Stimulated activated CD4-positive, alpha-beta T cell treated with anti-CD3 and anti-CD28 coated beads, Interleukin-12 subunit alpha, Interleukin-12 subunit beta, amount 100 ng/mL, for 24 hours (primary cell): Measurements from ENCODE around the gene L1CAM.
A peak's percentile ranks its signal among the peaks of the same experiment; 100 is the strongest.

Experiments used
- DNase-seq, 2 experiments: peaks; one replicate each; pipeline ENCODE4 v3.0.0-alpha.2; 2020; ENCODE audit warnings: low read depth in 2 of 2

Gene L1CAM

GRCh38 chrX:153903991-153904957, 18.3 kb upstream of the L1CAM start, which contains the start of gene AVPR2:
TSS of gene AVPR2 (plus strand) at chrX:153904673. CDS start at chrX:153905146, 473 bp downstream.
- no peak for DNase-seq

- no peak for DNase-seq
Observed at GRCh38 chrX:153903238-153903980, 17.4 kb upstream of the L1CAM start.

GRCh38 chrX:153902385-153902784, 16.4 kb upstream of the L1CAM start:
- no peak for DNase-seq

- DNase-seq, result no peak
Observed at GRCh38 chrX:153901753-153902140, 15.8 kb upstream of the L1CAM start.

- peak in 1 of 2 experiments; percentile 23 for DNase-seq
Observed at GRCh38 chrX:153900831-153901752, 15.1 kb upstream of the L1CAM start.

GRCh38 chrX:153897899-153898298, 11.9 kb upstream of the L1CAM start:
- no peak for DNase-seq

- DNase-seq, result no peak
Observed at GRCh38 chrX:153889123-153889522, 3.1 kb upstream of the L1CAM start.

- DNase-seq, result no peak
Observed at GRCh38 chrX:153888344-153888743, 2.4 kb upstream of the L1CAM start.

- no peak for DNase-seq
Observed at GRCh38 chrX:153887385-153887784, 1.4 kb upstream of the L1CAM start.

- DNase-seq, result no peak
Observed at GRCh38 chrX:153886915-153887314, 942 bp upstream of the L1CAM start.

- DNase-seq, result no peak
Observed at GRCh38 chrX:153885208-153885787, 675 bp downstream of the L1CAM start.

- no peak for DNase-seq
Observed at GRCh38 chrX:153884590-153884989, 1.4 kb downstream of the L1CAM start.

- no peak for DNase-seq
Observed at GRCh38 chrX:153884136-153884535, 1.8 kb downstream of the L1CAM start.

- no peak for DNase-seq
Observed at GRCh38 chrX:153883163-153883843, 2.7 kb downstream of the L1CAM start.

GRCh38 chrX:153882557-153882956, 3.4 kb downstream of the L1CAM start:
- no peak for DNase-seq

GRCh38 chrX:153882086-153882498, 3.9 kb downstream of the L1CAM start:
- no peak for DNase-seq

GRCh38 chrX:153881281-153881680, 4.7 kb downstream of the L1CAM start:
- no peak for DNase-seq

- no peak for DNase-seq
Observed at GRCh38 chrX:153880440-153880815, 5.5 kb downstream of the L1CAM start.

GRCh38 chrX:153879741-153880439, 6.1 kb downstream of the L1CAM start:
- no peak for DNase-seq
